LNCAP (cell line): ENCODE results near the gene EVA1C.

Experiments used
- TF ChIP-seq, protein P1 (sequence below): fragments of 450-650 bp; IDR thresholded peaks from 2 replicates; pipeline ENCODE4 v1.5.1; 2017; ENCODE audit warnings: mild to moderate bottlenecking

EVA1C gene

DNA sequence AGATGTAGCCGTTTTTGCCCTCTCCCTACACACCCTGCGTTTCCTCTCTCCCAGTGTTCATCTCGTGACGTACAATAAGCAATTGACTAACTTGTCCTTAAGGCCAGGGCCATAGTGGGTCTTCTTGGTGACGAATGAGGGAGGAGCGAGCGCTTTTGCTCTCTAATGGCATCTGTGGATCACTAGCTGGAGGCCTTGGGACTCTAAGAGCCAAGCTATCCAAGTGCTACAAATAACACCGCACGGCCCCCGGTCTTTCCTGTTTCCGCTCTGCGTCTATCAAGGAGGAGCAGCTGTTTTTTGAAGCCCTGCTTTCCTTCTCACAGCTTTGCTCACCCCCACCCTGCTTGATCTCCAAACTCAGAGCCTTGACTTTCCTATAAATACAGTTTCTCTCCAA is 25.2 kb downstream of the EVA1C start:
- TF ChIP-seq, protein P1, sequence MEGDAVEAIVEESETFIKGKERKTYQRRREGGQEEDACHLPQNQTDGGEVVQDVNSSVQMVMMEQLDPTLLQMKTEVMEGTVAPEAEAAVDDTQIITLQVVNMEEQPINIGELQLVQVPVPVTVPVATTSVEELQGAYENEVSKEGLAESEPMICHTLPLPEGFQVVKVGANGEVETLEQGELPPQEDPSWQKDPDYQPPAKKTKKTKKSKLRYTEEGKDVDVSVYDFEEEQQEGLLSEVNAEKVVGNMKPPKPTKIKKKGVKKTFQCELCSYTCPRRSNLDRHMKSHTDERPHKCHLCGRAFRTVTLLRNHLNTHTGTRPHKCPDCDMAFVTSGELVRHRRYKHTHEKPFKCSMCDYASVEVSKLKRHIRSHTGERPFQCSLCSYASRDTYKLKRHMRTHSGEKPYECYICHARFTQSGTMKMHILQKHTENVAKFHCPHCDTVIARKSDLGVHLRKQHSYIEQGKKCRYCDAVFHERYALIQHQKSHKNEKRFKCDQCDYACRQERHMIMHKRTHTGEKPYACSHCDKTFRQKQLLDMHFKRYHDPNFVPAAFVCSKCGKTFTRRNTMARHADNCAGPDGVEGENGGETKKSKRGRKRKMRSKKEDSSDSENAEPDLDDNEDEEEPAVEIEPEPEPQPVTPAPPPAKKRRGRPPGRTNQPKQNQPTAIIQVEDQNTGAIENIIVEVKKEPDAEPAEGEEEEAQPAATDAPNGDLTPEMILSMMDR: no peak

DNA sequence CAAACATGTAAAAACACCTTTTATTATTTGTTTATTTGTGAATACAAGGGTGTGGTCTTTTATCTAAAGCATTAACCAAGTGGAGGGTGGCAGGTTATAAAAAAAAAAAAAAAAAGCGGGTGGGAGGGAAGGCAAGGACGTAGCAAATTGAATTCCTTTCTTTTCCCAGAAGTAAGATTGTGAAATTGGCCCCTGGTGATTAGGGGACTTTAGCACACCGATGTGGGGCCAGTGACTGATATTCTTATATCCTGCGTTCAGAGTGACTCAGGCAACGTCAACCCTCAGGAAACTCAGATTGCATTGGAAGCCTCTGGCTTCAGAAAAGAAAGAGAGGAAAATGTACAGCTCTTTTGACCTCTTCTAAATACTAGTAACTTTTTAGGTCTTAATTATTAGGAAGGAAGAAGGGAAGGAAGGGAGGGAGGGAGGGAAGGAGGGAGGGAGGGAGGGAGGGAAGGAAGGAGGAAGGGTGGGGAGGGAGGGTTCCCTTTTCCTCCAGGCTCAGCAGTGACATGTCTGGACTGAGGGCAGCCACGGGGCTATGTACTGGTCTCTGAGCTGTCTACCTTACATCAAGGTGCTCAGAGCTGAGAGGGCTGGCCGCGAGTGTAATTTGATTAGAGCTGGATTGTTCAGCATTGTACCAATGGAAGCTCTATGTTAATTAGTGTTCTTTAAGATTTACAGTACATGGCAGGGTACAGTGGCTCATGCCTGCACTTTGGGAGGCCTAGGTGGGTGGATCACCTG is 30.2 kb downstream of the EVA1C start:
- TF ChIP-seq, protein P1: no peak

DNA sequence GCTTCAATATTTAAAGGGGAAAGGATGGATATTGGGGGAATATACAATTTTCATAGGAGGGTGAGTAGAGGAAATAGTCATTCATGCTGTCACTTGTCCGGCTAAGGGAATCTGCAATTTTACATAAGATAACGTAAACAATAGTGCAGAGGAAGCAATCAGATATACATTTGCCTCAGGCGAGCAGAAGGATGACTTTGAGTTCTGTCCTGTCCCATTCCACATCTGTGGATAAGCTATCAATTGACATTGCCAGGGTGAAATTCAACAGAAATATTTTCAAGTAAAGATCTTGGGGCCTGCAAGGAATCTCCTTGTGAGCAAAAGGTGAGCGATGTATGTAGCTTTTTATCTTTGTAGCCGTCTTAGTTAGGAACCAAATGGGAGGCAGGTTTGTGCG is 32.6 kb downstream of the EVA1C start:
- TF ChIP-seq, protein P1: no peak

DNA sequence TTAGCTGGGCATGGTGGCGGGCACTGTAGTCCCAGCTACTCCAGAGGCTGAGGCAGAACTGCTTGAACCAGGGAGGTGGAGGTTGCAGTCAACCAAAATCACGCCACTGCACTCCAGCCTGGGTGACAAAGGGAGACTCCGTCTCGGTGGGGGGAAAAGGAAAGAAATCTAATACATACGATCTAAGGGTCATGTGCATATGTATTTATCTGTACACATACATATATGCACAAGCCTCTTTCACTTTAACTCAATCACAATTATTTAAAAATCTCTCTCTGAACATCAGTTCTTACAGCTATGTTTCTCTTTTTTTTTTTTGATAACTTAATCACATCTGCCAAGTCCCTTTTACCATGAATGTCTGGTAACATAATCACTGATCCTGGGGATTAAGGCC is 34.7 kb downstream of the EVA1C start:
- TF ChIP-seq, protein P1: no peak

DNA sequence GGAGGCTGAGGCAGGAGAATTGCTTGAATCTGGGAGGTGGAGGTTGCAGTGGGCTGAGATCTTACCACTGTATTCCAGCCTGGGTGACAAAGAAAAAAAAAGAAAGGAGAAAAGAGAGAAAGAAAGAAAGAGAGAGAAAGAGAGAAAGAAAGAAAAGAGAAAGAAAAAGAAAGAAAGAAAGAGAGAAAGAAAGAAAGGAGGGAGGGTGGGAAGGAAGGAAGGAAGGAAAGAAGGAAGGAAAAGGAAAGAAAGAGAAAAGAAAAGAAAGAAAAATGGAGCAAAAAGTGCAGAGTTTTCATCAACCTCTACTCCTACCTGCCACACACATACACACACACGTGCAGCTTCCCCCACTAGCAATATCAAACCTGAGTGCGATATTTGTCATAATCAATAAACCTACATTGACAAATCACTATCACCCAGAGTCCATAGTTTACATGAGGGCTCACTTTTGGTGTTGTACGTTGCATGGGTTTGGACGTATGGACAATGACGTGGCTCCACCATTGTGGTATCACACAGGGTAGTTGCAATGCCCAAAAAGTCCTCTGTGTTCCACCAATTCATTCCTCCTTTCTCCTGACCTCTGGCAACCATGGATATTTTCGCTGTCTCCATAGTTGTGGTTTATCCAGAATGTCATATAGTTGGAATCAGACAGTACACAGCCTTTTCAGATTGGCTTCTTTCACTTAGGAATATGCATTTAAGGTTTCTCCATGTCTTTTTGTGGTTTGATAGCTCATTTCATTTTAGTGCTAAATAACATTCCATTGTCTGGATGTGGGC is 36.5 kb downstream of the EVA1C start:
- TF ChIP-seq, protein P1: no peak

DNA sequence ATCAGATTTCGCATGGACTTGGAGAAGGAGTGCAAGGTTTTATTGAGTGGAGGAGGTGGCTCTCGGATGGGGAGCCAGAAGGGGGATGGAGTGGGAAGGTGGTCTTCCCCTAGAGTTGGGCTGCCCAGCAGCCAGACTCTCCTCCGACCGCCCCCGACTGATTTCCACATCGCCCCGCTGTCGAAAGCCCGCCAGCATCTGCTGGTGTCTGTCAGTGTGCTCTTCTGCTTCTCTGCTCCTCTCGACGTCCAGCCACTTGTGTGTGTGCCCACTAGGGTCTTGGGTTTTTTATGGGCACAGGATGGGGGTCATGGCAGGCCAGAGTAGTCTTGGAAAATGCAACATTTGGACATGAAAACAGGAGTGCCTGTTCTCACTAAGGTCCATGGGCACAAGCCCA is 40.1 kb downstream of the EVA1C start:
- TF ChIP-seq, protein P1: no peak

DNA sequence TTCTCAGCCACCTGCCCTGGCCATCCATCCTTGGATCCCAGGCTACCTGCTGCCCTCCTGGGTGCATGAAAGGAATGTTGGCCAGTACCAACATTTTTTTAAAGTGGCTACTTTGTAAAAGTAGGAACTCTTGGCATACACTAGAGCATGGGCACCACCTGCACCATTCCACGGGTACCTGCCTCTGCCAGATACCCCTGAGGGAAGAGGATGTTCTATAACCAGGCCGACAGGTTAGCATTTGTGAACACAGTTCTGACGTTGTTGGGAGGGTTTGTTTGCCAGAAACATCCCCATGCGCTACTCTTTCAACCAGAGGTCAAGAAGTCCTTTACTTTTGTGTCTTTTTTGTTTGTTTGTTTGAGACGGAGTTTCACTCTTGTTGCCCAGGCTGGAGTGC is 43.0 kb downstream of the EVA1C start:
- TF ChIP-seq, protein P1: no peak
